ENCODE measurements around the gene PMP22. TPM values are rescaled to one million over a fixed set of nuclear protein-coding genes. Genes with fewer than 3 reads are reported as not detected.

PMP22 gene
- total RNA-seq, 1 experiment from 2014 or later: 28.7 TPM

DNA sequence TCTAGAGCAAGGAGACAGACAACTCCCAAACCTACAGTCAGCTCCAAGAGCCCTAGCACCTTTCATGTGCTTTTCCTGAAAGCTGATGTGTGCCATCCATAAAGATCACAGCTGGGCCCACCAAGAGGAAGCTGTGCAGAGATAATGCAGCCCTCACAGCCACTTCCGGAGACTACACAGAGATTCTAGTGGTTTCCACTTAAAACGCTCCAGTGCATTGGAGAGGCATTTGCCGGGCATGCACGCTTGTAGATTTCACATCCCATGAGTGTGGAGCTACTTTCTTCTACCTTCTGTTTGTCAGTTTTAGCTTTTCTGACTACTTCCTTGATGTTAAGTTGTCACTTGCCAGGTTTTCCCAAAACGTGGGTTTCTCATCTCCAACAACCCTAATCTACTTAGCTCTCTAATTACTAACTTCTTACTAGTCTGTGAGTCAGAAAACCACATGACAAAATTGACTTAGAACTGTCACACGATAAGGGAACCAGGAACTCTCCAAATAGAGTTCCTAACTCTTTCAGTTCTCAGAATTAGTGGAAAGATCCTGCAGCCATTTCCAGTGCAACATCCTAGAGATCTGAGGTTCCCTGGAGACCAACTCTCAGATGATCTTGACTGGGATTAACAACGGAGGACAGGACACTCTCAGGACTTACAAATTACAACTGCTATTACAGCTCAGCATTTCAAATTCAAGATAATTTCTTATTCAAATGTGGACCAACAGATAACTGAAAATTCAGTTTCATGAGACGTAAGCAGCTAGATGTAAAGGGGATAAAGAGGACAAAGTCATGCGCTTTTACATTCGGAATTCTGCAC lies 28.6 kb downstream of the PMP22 start:
- Histone ChIP-seq H4K20me1 (ENCODE audit: insufficient read depth) (no peaks in the 10 kb centered on the region), H3K27me3 (ENCODE audit: insufficient read depth, low read length) (no peaks in the 10 kb centered on the region), H2AFZ (ENCODE audit: low read depth, low read length, poor library complexity, severe bottlenecking) (no peak overlapping the region), H3K4me2 (ENCODE audit: low read length) (no peak overlapping the region), H3K9ac (ENCODE audit: low read length) (no peak overlapping the region), H3K27ac (ENCODE audit: low read depth, low read length) (no peak overlapping the region), H3K4me1 (ENCODE audit: control insufficient read depth in 1 of 2, insufficient read depth in 2 of 2, low read length in 2 of 2) (no peaks in the 10 kb centered on the region), H3K36me3 (ENCODE audit: control insufficient read depth in 1 of 2, insufficient read depth in 2 of 2, low read length in 2 of 2) (peaks cover 8 to 15% of the 10 kb centered on the region in 2 experiments; a peak in 3 of 4 replicates), H3K79me2 (ENCODE audit: insufficient read depth, low read length) (peaks cover 4% of the 10 kb centered on the region; the same call in 1 of the 2 replicates), H3K9me3 (ENCODE audit: control insufficient read depth in 1 of 2, insufficient read depth in 1 of 2, low read depth in 1 of 2, low read length in 2 of 2) (no peaks in the 10 kb centered on the region), H3K9me2 (ENCODE audit: insufficient read depth) (no peaks in the 10 kb centered on the region), H3K4me3 (replicated peaks in 1 of 2; ENCODE audit: low read depth in 1 of 2, low read length in 2 of 2) (no peak overlapping the region)
- ATAC-seq (no peak), DNase-seq (ENCODE audit: low read depth, low spot score) (no peak)
- ChIA-PET RAD21 (ENCODE audit: low non-redundant PET in 1 of 2, low total read pairs in 2 of 2, uncharacterized antibody in 2 of 2, unreplicated experiment in 2 of 2) (no interaction called here), CTCF (interaction anchor here (0.9 to 2.7 kb wide), 4 partner anchors 11 to 266 kb away, joined by 3 to 10 read pairs (median 4); no protein-coding TSS in a partner anchor), POLR2A (interaction anchor here (0.9 kb wide), 1 partner anchor 14 kb away, joined by 3 read pairs; no protein-coding TSS in a partner anchor)
- intact Hi-C loops (cut with micrococcal nuclease): no loop called here
- no peak for TF ChIP-seq EGR1 (IDR thresholded peaks at IDR 0.05; ENCODE audit: low read depth)
- no peak for TF ChIP-seq RAD21 (IDR thresholded peaks at IDR 0.05; ENCODE audit: low read depth)
- no peak for TF ChIP-seq ELF1 (IDR thresholded peaks at IDR 0.05; ENCODE audit: borderline replicate concordance, low read depth)
- TF ChIP-seq, protein P1, sequence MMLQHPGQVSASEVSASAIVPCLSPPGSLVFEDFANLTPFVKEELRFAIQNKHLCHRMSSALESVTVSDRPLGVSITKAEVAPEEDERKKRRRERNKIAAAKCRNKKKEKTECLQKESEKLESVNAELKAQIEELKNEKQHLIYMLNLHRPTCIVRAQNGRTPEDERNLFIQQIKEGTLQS (IDR thresholded peaks at IDR 0.05): no peak
- TF ChIP-seq SP1 (IDR thresholded peaks at IDR 0.05; ENCODE audit: low read depth): no peak
- TF ChIP-seq EZH2 (IDR thresholded peaks at IDR 0.05): no peak
- TF ChIP-seq TCF7L2 (IDR thresholded peaks at IDR 0.05; ENCODE audit: borderline replicate concordance, extremely low read depth, insufficient read depth, insufficient read length): no peak
- TF ChIP-seq POLR2A (IDR thresholded peaks at IDR 0.05; ENCODE audit: borderline replicate concordance, extremely low read depth, insufficient read depth, insufficient read length): no peak
- no TSS peak for BruUV-seq (replicated peaks)

DNA sequence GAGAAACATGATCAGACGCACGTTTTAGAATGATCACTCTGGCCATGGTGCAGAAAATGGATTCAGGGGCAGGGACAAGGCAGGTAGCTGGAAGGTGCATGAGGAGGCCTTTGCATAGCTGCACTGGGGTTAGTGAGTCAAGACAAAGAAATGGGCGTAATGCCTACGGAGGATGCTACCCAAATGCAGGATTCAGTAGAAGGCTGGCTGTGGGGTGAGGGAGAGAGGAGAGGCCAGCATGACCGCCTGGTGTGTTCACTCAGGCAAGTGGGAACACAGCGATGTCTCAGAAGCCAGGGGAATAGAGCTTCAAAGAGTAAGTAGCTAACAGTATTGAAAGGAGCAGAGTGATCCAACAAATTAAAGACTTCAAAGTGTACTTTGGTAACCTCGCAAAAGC lies 31.2 kb downstream of the PMP22 start:
- H3K9me3 ChIP-seq (ENCODE audit: control insufficient read depth in 1 of 2, insufficient read depth in 1 of 2, low read depth in 1 of 2, low read length in 2 of 2): no peaks in the 10 kb centered on the region
- H3K4me1 ChIP-seq (ENCODE audit: control insufficient read depth in 1 of 2, insufficient read depth in 2 of 2, low read length in 2 of 2): no peaks in the 10 kb centered on the region
- intact Hi-C loops (cut with micrococcal nuclease): no loop called here
- DNase-seq (ENCODE audit: low read depth, low spot score): no peak
- ChIA-PET RAD21 (ENCODE audit: low non-redundant PET in 1 of 2, low total read pairs in 2 of 2, uncharacterized antibody in 2 of 2, unreplicated experiment in 2 of 2) (no interaction called here), POLR2A (no interaction called here), CTCF (no interaction called here)
- BruUV-seq (replicated peaks): no TSS peak
- H3K9me2 ChIP-seq (ENCODE audit: insufficient read depth): no peaks in the 10 kb centered on the region
- ATAC-seq: no peak
- H3K79me2 ChIP-seq (ENCODE audit: insufficient read depth, low read length): no peaks in the 10 kb centered on the region
- no peak overlapping the region for H3K4me2 ChIP-seq (ENCODE audit: low read length)
- no peaks in the 10 kb centered on the region for H3K27me3 ChIP-seq (ENCODE audit: insufficient read depth, low read length)
- no peak overlapping the region for H3K4me3 ChIP-seq (replicated peaks in 1 of 2; ENCODE audit: low read depth in 1 of 2, low read length in 2 of 2)
- H4K20me1 ChIP-seq (ENCODE audit: insufficient read depth): no peaks in the 10 kb centered on the region
- TF ChIP-seq CBX3 (IDR thresholded peaks at IDR 0.05; ENCODE audit: low read depth) (no peak), RAD21 (IDR thresholded peaks at IDR 0.05; ENCODE audit: low read depth) (no peak), EGR1 (IDR thresholded peaks at IDR 0.05; ENCODE audit: low read depth) (no peak), SP1 (IDR thresholded peaks at IDR 0.05; ENCODE audit: low read depth) (no peak), ELF1 (IDR thresholded peaks at IDR 0.05; ENCODE audit: borderline replicate concordance, low read depth) (no peak), EZH2 (IDR thresholded peaks at IDR 0.05) (no peak)
- TF ChIP-seq, protein P2, sequence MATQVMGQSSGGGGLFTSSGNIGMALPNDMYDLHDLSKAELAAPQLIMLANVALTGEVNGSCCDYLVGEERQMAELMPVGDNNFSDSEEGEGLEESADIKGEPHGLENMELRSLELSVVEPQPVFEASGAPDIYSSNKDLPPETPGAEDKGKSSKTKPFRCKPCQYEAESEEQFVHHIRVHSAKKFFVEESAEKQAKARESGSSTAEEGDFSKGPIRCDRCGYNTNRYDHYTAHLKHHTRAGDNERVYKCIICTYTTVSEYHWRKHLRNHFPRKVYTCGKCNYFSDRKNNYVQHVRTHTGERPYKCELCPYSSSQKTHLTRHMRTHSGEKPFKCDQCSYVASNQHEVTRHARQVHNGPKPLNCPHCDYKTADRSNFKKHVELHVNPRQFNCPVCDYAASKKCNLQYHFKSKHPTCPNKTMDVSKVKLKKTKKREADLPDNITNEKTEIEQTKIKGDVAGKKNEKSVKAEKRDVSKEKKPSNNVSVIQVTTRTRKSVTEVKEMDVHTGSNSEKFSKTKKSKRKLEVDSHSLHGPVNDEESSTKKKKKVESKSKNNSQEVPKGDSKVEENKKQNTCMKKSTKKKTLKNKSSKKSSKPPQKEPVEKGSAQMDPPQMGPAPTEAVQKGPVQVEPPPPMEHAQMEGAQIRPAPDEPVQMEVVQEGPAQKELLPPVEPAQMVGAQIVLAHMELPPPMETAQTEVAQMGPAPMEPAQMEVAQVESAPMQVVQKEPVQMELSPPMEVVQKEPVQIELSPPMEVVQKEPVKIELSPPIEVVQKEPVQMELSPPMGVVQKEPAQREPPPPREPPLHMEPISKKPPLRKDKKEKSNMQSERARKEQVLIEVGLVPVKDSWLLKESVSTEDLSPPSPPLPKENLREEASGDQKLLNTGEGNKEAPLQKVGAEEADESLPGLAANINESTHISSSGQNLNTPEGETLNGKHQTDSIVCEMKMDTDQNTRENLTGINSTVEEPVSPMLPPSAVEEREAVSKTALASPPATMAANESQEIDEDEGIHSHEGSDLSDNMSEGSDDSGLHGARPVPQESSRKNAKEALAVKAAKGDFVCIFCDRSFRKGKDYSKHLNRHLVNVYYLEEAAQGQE (IDR thresholded peaks at IDR 0.05; ENCODE audit: low read depth): no peak
- H3K36me3 ChIP-seq (ENCODE audit: control insufficient read depth in 1 of 2, insufficient read depth in 2 of 2, low read length in 2 of 2): peaks cover 8 to 15% of the 10 kb centered on the region in 2 experiments; a peak in 3 of 4 replicates
- no peak overlapping the region for H3K9ac ChIP-seq (ENCODE audit: low read length)
- H3K27ac ChIP-seq (ENCODE audit: low read depth, low read length): no peak overlapping the region
- H2AFZ ChIP-seq (ENCODE audit: low read depth, low read length, poor library complexity, severe bottlenecking): no peak overlapping the region

Measured in HCT116 (cell line).